OCI-LY7 (cell line): ENCODE results near the gene LRRC4B. TPM values are rescaled to one million over a fixed set of nuclear protein-coding genes. Genes with fewer than 3 reads are reported as not detected.
"Not testable (repeated sequence)": the region's sequence is repeated elsewhere in the genome, so short reads cannot be mapped to it uniquely, and the experiment has no call there.

Experiments
- BruUV-seq: library from RNA; stranded (reverse); fragments of 400-500 nt; replicated peaks from 2 replicates; lab custom pipeline; 2021; lab: Mats Ljungman, UMichigan
- CTCF ChIA-PET: fragments of 300-600 bp; sonication (Branson Sonifier 250); formaldehyde crosslinking; loops from one replicate; lab custom pipeline; 2022; ENCODE audit warnings: antibody characterized with exemption; ENCODE audit not compliant: unreplicated experiment; lab: Charles Lee
- POLR2A ChIA-PET: fragments of 300-600 bp; sonication (Branson Sonifier 250); formaldehyde crosslinking; loops from one replicate; lab custom pipeline; 2022; ENCODE audit warnings: antibody characterized with exemption; lab: Charles Lee
- DNase-seq: peaks from one replicate; pipeline ENCODE4 v3.0.0-alpha.2; 2015; ENCODE audit warnings: low spot score
- H2AFZ ChIP-seq: fragments of 200-600 bp; sonication (generic), shearing (Covaris generic); 2 replicates; pipeline ENCODE4 v1.6.1; 2014; ENCODE audit warnings: mild to moderate bottlenecking, antibody characterized with exemption, low read length, moderate library complexity
- H3K27ac ChIP-seq: fragments of 200-600 bp; sonication (generic); 2 replicates; pipeline ENCODE4 v1.5.1; 2014; ENCODE audit warnings: mixed run types, low read depth, mild to moderate bottlenecking, moderate library complexity, low read length, inconsistent platforms; ENCODE audit not compliant: poor library complexity, severe bottlenecking
- H3K36me3 ChIP-seq: fragments of 200-600 bp; sonication (generic); 2 replicates; pipeline ENCODE4 v1.6.1; 2014; ENCODE audit warnings: mild to moderate bottlenecking, antibody characterized with exemption, low read length, moderate library complexity, mixed read lengths; ENCODE audit not compliant: insufficient read depth
- H3K4me1 ChIP-seq: fragments of 200-600 bp; sonication (generic); 2 replicates; pipeline ENCODE4 v1.5.1; 2014; ENCODE audit warnings: mild to moderate bottlenecking, low read length; ENCODE audit not compliant: insufficient read depth, poor library complexity, severe bottlenecking
- H3K4me2 ChIP-seq: fragments of 200-600 bp; sonication (generic); 2 replicates; pipeline ENCODE4 v1.6.1; 2014; ENCODE audit warnings: mild to moderate bottlenecking, low read length
- H3K4me3 ChIP-seq: fragments of 200-600 bp; sonication (generic); 2 replicates; pipeline ENCODE4 v1.5.1; 2014; ENCODE audit warnings: mild to moderate bottlenecking, low read depth, low read length; ENCODE audit not compliant: poor library complexity, severe bottlenecking
- H3K79me2 ChIP-seq: fragments of 200-600 bp; sonication (generic); 2 replicates; pipeline ENCODE4 v1.6.1; 2016; ENCODE audit warnings: low read depth, mild to moderate bottlenecking, low read length, moderate library complexity, mixed read lengths; ENCODE audit not compliant: insufficient read depth
- H3K9me2 ChIP-seq: fragments of 200-600 bp; sonication (generic); 2 replicates; pipeline ENCODE4 v1.6.1; 2016; ENCODE audit warnings: mild to moderate bottlenecking, low read length, mixed read lengths; ENCODE audit not compliant: insufficient read depth
- H3K9me3 ChIP-seq: fragments of 200-600 bp; sonication (generic); 2 replicates; pipeline ENCODE4 v1.6.1; 2014; ENCODE audit warnings: mild to moderate bottlenecking, mixed run types, low read length, mixed read lengths
- H4K20me1 ChIP-seq: fragments of 200-600 bp; sonication (generic); 2 replicates; pipeline ENCODE4 v1.6.1; 2014; ENCODE audit warnings: mild to moderate bottlenecking, antibody characterized with exemption, low read length, moderate library complexity, mixed read lengths; ENCODE audit not compliant: insufficient read depth
- CTCF ChIP-seq: fragments of 200-600 bp; sonication (generic); conservative IDR thresholded peaks from 2 replicates; pipeline ENCODE4 v1.5.1; 2014; ENCODE audit warnings: mild to moderate bottlenecking, antibody characterized with exemption, low read length, moderate library complexity, mixed read lengths
- EZH2phosphoT487 ChIP-seq: fragments of 200-600 bp; sonication (generic); IDR thresholded peaks from 2 replicates; pipeline ENCODE4 v1.6.1; 2018; ENCODE audit warnings: low read depth, borderline replicate concordance, mild to moderate bottlenecking, mixed run types, antibody characterized with exemption, low read length, moderate library complexity, mixed read lengths
- intact Hi-C: fragments of 100-400 bp; cut with micrococcal nuclease; formaldehyde crosslinking; loops from one replicate; pipeline ENCODE4 v1.10.0; 2022; ENCODE audit not compliant: unreplicated experiment
- total RNA-seq, 2 experiments: library from RNA; depleted of rRNA in 1 of 2; stranded (reverse); fragments of >200 nt in 1 of 2; shearing (Covaris generic) in 1 of 2; gene quantifications; 2 replicates each; pipeline ENCODE4 v1.2.3, GENCODE V29; 2014 to 2022

Gene LRRC4B
- total RNA-seq, 2 experiments from 2014 or later: 0.29 TPM; not detected in 1

- no TSS peak for BruUV-seq
- ChIA-PET POLR2A (interaction anchor here (0.6 kb wide), 2 partner anchors 140 to 409 kb away, joined by 3 to 4 read pairs; no protein-coding TSS in a partner anchor), CTCF (no interaction called here)
- no peaks in the 10 kb centered on the region for H3K79me2 ChIP-seq
- no peak overlapping the region for H3K27ac ChIP-seq
- H3K4me1 ChIP-seq: no peaks in the 10 kb centered on the region
- H3K4me2 ChIP-seq: no peak overlapping the region
- no peak overlapping the region for H2AFZ ChIP-seq
- H3K9me2 ChIP-seq: no peaks in the 10 kb centered on the region
- H3K9me3 ChIP-seq: no peaks in the 10 kb centered on the region
- intact Hi-C loops: loop anchor here (1.0 to 5.0 kb wide), 3 partner anchors 51 to 174 kb away; no protein-coding TSS in a partner anchor
- H3K4me3 ChIP-seq: no peak overlapping the region
- peak; percentile 74 for DNase-seq
- TF ChIP-seq EZH2phosphoT487 (no peak), CTCF (peak; percentile 76)
- H4K20me1 ChIP-seq: no peaks in the 10 kb centered on the region
- no peaks in the 10 kb centered on the region for H3K36me3 ChIP-seq
These were observed 39.9 kb upstream of the LRRC4B start for GRCh38 chr19:50607874-50608785.

DNA sequence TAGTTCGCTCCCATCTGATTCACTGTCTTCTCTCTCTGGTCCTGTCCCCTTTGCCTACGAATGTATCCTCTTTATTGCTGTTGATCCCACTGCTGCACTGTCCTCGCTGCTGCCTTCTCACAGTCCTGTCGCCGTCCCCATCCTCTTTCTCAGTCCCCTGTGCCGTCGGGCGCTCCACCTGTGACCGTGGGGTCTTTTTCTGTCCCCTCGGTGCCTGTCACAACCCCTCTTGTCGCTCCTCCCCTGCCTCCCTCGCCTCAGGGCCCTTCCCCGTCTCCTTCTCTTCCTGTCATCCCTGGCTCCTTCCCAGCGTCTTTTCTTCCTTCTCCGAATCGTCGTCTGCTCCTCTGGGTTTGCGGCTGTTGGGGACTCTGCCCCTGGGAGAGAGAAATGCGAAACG lies 39.2 kb upstream of the LRRC4B start:
- H3K9me3 ChIP-seq: no peaks in the 10 kb centered on the region
- no peaks in the 10 kb centered on the region for H3K4me1 ChIP-seq
- no peaks in the 10 kb centered on the region for H3K9me2 ChIP-seq
- POLR2A ChIA-PET: no interaction called here
- no peak for DNase-seq
- no peaks in the 10 kb centered on the region for H4K20me1 ChIP-seq
- H3K4me2 ChIP-seq: no peak overlapping the region
- CTCF ChIA-PET: no interaction called here
- TF ChIP-seq EZH2phosphoT487 (no peak), CTCF (no peak)
- H3K79me2 ChIP-seq: no peaks in the 10 kb centered on the region
- H2AFZ ChIP-seq: no peak overlapping the region
- H3K27ac ChIP-seq: no peak overlapping the region
- no peaks in the 10 kb centered on the region for H3K36me3 ChIP-seq
- H3K4me3 ChIP-seq: no peak overlapping the region
- BruUV-seq: no TSS peak
- intact Hi-C loops: loop anchor here (5.0 kb wide), 2 partner anchors 100 to 175 kb away; no protein-coding TSS in a partner anchor

DNA sequence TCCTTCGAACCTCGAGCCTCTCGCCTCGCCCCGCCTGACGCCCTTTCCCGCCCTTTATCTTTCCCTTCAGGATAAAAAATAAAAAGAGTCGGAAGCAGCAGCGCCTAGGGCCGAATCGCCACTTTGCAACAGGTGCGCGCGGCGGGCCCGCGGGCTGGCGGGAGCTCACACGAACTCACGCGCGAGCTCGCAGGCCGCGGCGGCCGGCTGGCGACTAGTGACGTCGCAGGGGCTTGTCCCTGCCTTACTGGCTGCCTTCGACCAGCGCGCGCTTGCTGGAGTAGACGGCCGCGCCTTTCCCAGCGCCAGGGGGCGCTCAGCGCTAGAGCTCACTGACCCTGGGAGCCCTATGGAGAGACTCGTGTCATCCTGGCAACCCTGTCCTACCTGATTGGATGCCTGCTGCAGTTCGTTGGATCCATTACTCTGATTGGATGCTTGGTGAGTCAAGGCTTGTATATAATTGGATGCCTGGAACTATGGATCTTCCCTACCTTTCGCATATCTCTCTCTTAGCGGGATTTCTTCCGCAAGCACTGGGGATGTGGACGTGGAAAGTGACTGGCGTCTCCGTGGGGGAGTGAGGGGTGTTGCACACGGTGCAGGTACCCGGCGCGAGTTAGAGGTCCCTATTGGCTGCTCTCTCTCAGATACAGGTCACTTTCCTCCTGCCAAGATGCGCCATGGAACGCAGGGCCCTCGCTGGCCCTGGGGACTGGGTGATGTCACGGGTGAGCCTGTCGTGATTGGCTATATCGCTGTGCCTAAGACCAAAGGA lies 38.0 kb upstream of the LRRC4B start:
- H3K9me2 ChIP-seq, H2AFZ ChIP-seq, H3K36me3 ChIP-seq, DNase-seq, CTCF ChIA-PET, H3K4me2 ChIP-seq, POLR2A ChIA-PET, H3K4me1 ChIP-seq, BruUV-seq, H3K9me3 ChIP-seq, H3K27ac ChIP-seq, H4K20me1 ChIP-seq, H3K4me3 ChIP-seq, H3K79me2 ChIP-seq: not testable (repeated sequence)
- intact Hi-C loops: loop anchor here (5.0 kb wide), 2 partner anchors 101 to 176 kb away; no protein-coding TSS in a partner anchor
